HG03108 (cell line): ENCODE measurements around the gene SLC37A4.

Source experiments
- ATAC-seq: cut with Tn5 transposase; IDR thresholded peaks from one replicate; pipeline ENCODE4 v1.9.1; 2021; ENCODE audit warnings: moderate library complexity; ENCODE audit not compliant: unreplicated experiment

The SLC37A4 gene

DNA sequence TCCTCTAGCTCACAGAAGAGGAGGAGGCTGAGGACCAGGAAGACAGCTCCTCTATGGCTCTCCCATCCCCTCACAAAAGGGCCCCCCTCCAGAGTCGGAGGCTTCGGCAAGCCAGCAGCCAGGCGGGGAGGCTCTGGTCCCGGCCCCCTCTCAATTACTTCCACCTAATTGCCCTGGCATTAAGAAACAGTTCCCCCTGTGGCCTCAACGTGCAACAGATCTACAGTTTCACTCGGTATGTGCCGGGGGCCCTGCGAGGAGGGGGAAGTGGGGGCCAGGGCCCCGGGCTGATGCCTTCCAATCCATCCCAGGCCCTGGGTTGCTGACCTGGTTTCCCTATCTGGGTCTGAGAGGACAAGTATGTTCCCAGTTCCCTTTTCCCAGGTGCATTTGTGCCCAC, 51.2 kb downstream of the SLC37A4 start:
- ATAC-seq: no peak

DNA sequence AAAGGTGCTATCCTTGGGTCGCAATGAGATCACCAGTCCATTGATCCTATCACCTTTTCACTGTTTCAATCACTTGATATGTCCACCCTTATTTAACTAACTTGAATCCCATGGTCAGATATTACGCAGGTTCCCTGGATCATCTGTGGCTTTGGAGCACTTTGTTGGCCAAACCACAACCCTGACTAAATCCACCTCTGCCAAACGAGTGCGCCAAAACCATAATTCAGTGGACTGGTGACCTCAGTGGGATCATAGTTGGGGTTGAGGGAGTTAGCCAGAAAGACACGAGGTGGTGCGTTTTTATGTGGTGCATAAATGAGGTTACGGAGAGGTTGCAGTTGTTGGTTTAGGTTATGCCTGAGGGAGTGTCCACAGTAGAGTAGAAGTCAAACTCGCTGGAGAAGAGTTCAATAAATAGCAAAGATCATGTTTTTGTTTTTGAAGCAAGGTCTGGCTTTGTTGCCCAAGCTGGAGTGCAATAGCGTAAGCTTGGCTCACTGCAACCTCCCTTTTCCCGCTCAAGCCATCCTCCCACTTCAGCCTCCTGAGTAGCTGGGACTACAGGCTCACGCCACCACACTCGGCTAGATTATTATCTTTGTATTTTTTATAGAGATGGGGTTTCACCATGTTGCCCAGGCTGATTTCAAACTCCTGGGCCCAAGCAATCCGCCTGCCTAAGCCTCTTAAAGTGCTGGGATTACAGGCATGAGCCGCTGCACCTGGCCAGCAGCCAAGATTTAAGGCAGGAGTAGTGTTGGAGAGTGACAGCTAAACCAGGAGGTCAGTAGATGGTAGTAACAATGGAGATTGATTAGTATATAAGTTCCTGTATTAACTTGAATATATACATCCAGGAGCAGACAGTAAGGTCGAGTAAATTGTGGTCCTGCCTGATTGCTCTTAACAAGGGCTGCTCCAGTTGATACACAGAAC, 54.6 kb downstream of the SLC37A4 start:
- ATAC-seq: no peak
